MM.1S (cell line): ENCODE measurements around the gene WHRN.

Experiments
- EZH2phosphoT487 ChIP-seq: fragments of 300-600 bp; sonication (generic); IDR thresholded peaks from 2 replicates; pipeline ENCODE4 v1.6.1; 2018; ENCODE audit warnings: antibody characterized with exemption, low read length
- TF ChIP-seq, protein P1 (sequence below): fragments of 300-600 bp; sonication (generic); IDR thresholded peaks from 2 replicates; pipeline ENCODE4 v1.5.1; 2016; ENCODE audit warnings: antibody characterized with exemption, low read length, mixed read lengths

DNA sequence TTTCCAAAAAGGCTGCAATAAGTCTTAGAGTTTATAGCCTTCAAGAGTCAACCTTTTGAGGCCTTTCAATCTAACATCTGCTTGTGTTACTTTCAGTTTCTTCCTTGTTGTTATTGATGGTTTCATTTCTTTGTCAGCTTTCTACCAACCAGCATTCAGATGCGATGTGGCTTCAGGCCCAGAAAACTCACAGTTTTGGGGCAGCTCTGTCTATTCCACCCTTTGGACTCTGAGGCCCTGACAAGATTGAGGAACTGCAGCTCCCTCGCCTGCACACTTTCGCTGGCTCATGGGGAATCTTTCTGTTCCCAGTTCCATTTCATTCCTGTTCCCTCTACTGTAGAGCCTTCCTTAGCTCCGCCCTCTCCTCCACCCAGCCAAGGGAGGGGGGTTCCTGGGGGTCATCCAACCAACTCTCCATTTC is 13.3 kb upstream of the WHRN start:
- TF ChIP-seq, protein P1, sequence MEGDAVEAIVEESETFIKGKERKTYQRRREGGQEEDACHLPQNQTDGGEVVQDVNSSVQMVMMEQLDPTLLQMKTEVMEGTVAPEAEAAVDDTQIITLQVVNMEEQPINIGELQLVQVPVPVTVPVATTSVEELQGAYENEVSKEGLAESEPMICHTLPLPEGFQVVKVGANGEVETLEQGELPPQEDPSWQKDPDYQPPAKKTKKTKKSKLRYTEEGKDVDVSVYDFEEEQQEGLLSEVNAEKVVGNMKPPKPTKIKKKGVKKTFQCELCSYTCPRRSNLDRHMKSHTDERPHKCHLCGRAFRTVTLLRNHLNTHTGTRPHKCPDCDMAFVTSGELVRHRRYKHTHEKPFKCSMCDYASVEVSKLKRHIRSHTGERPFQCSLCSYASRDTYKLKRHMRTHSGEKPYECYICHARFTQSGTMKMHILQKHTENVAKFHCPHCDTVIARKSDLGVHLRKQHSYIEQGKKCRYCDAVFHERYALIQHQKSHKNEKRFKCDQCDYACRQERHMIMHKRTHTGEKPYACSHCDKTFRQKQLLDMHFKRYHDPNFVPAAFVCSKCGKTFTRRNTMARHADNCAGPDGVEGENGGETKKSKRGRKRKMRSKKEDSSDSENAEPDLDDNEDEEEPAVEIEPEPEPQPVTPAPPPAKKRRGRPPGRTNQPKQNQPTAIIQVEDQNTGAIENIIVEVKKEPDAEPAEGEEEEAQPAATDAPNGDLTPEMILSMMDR = no peak
- no peak for TF ChIP-seq EZH2phosphoT487
